OCI-LY7 (cell line): ENCODE measurements around the gene TTC31.

Source experiments
- CTCF ChIP-seq: fragments of 200-600 bp; sonication (generic); conservative IDR thresholded peaks from 2 replicates; pipeline ENCODE4 v1.5.1; 2014; ENCODE audit warnings: mild to moderate bottlenecking, antibody characterized with exemption, low read length, moderate library complexity, mixed read lengths
- EZH2phosphoT487 ChIP-seq: fragments of 200-600 bp; sonication (generic); IDR thresholded peaks from 2 replicates; pipeline ENCODE4 v1.6.1; 2018; ENCODE audit warnings: low read depth, borderline replicate concordance, mild to moderate bottlenecking, mixed run types, antibody characterized with exemption, low read length, moderate library complexity, mixed read lengths

- TF ChIP-seq CTCF (no peak), EZH2phosphoT487 (no peak)
These were observed 41.0 kb upstream of the TTC31 start, which contains the start of gene RTKN for GRCh38 chr2:74441690-74442482.
